GM12878 (cell line): ENCODE measurements around the gene ATP4B. TPM values are rescaled to one million over a fixed set of nuclear protein-coding genes. Genes with fewer than 3 reads are reported as not detected.

Experiments
- ATAC-seq: fragments of 200-7000 bp; cut with Tn5 transposase; 3 replicates; pipeline ENCODE4 v1.9.1; 2020; ENCODE audit warnings: mild to moderate bottlenecking, moderate library complexity
- BruUV-seq: library from RNA; stranded (reverse); fragments of 400-500 nt; replicated peaks from 2 replicates; lab custom pipeline; 2021; lab: Mats Ljungman, UMichigan
- CTCF ChIA-PET: fragments of 300-600 bp; sonication (Branson Sonifier 250); formaldehyde crosslinking; extraction: SDS; loops from one replicate; lab custom pipeline; 2021; ENCODE audit warnings: inconsistent platforms; lab: Yijun Ruan, JAX
- POLR2A ChIA-PET: fragments of 350-600 bp; formaldehyde crosslinking; extraction: SDS; loops from one replicate; lab custom pipeline; 2021; ENCODE audit warnings: inconsistent platforms; lab: Charles Lee
- RAD21 ChIA-PET: fragments of 300-600 bp; sonication (Branson Sonifier 250); formaldehyde crosslinking; loops from one replicate; lab custom pipeline; 2023; ENCODE audit warnings: antibody characterized with exemption; ENCODE audit not compliant: unreplicated experiment; lab: Charles Lee
- SMC1A ChIA-PET: fragments of 300-600 bp; sonication (Branson Sonifier 250); formaldehyde crosslinking; loops from one replicate; lab custom pipeline; 2023; ENCODE audit not compliant: unreplicated experiment, uncharacterized antibody; lab: Charles Lee
- DNase-seq: peaks from one replicate; pipeline ENCODE4 v3.0.0-alpha.2; 2011; ENCODE audit warnings: low read depth, low spot score
- FAIRE-seq: peaks from 3 replicates; lab custom pipeline; 2011; peaks lifted over from hg19 to GRCh38; lab: Jason Lieb, UNC
- H2AFZ ChIP-seq: 2 replicates; pipeline ENCODE4 v1.6.0; 2011; ENCODE audit warnings: low read depth, low read length, control low read depth; ENCODE audit not compliant: control insufficient read depth
- H3K27ac ChIP-seq: 2 replicates; pipeline ENCODE4 v1.5.1; 2011; ENCODE audit warnings: control low read depth; ENCODE audit not compliant: control insufficient read depth, insufficient read depth
- H3K27me3 ChIP-seq, 2 experiments: replicated peaks in 1 of 2; 2 replicates each; pipeline versions ENCODE4 v1.6.0 to v1.6.1; 2011; ENCODE audit warnings: low read length in 1 of 2; ENCODE audit not compliant: control insufficient read depth in 2 of 2, insufficient read depth in 2 of 2
- H3K36me3 ChIP-seq, 2 experiments: 2 replicates each; pipeline ENCODE4 v1.5.1; 2011; ENCODE audit warnings: low read length in 1 of 2; ENCODE audit not compliant: control insufficient read depth in 2 of 2, insufficient read depth in 2 of 2
- H3K4me1 ChIP-seq: 2 replicates; pipeline ENCODE4 v1.6.1; 2011; ENCODE audit warnings: mild to moderate bottlenecking, low read length, moderate library complexity, mixed read lengths; ENCODE audit not compliant: control insufficient read depth, insufficient read depth
- H3K4me2 ChIP-seq: 2 replicates; pipeline ENCODE4 v1.6.0; 2011; ENCODE audit warnings: control low read depth; ENCODE audit not compliant: control insufficient read depth, insufficient read depth
- H3K4me3 ChIP-seq: fragments of 200-600 bp; sonication (generic); 2 replicates; pipeline ENCODE4 v1.5.1; 2016
- H3K79me2 ChIP-seq: 2 replicates; pipeline ENCODE4 v1.6.0; 2011; ENCODE audit warnings: low read length; ENCODE audit not compliant: control insufficient read depth, insufficient read depth
- H3K9ac ChIP-seq: 2 replicates; pipeline ENCODE4 v1.8.0; 2011; ENCODE audit warnings: low read length, control low read depth, mixed read lengths; ENCODE audit not compliant: control insufficient read depth, insufficient read depth
- H3K9me3 ChIP-seq: replicated peaks from 3 replicates; pipeline ENCODE4 v1.5.1; 2011; ENCODE audit warnings: mild to moderate bottlenecking, low read length; ENCODE audit not compliant: control insufficient read depth, insufficient read depth
- H4K20me1 ChIP-seq: 2 replicates; pipeline ENCODE4 v1.6.0; 2011; ENCODE audit not compliant: control insufficient read depth, insufficient read depth
- BACH1 ChIP-seq: fragments of 450-650 bp; IDR thresholded peaks from 2 replicates; pipeline ENCODE4 v1.6.1; 2017; ENCODE audit warnings: mild to moderate bottlenecking, borderline replicate concordance
- JUND ChIP-seq: IDR thresholded peaks from 2 replicates; pipeline ENCODE4 v1.6.1; 2012; ENCODE audit warnings: low read depth, mild to moderate bottlenecking, low read length, improper control_type of control experiment, moderate library complexity
- NFXL1 ChIP-seq: fragments of 450-650 bp; IDR thresholded peaks from 2 replicates; pipeline ENCODE4 v1.6.1; 2017; ENCODE audit warnings: antibody characterized with exemption, mild to moderate bottlenecking, borderline replicate concordance
- PML ChIP-seq: IDR thresholded peaks from 2 replicates; pipeline ENCODE4 v1.6.1; 2012; ENCODE audit warnings: low read length, inconsistent platforms
- PRDM15 ChIP-seq: fragments of 450-650 bp; formaldehyde crosslinking; IDR thresholded peaks from 2 replicates; pipeline ENCODE4 v1.4.0; 2020; ENCODE audit warnings: mild to moderate bottlenecking, moderate library complexity
- SMARCA5 ChIP-seq: fragments of 450-650 bp; IDR thresholded peaks from 2 replicates; pipeline ENCODE4 v1.6.1; 2017; ENCODE audit warnings: mild to moderate bottlenecking
- TBL1XR1 ChIP-seq: IDR thresholded peaks from 2 replicates; pipeline ENCODE4 v1.6.1; 2012; ENCODE audit warnings: low read depth, low read length, improper control_type of control experiment
- USF2 ChIP-seq: IDR thresholded peaks from 2 replicates; pipeline ENCODE4 v1.6.1; 2011; ENCODE audit warnings: low read depth, low read length, improper control_type of control experiment, borderline replicate concordance
- YY1 ChIP-seq: IDR thresholded peaks from 2 replicates; pipeline ENCODE4 v1.6.1; 2011; ENCODE audit warnings: low read depth, mild to moderate bottlenecking, low read length
- ZBTB11 ChIP-seq: fragments of 450-650 bp; formaldehyde crosslinking; IDR thresholded peaks from 2 replicates; pipeline ENCODE4 v1.5.0; 2022; ENCODE audit warnings: mild to moderate bottlenecking, missing genetic modification characterization
- WGBS: methylation state at CpG from one replicate; pipeline ENCODE4 v1.1.6; 2016; ENCODE audit warnings: low lambda C conversion rate; ENCODE audit not compliant: insufficient replicate concordance, insufficient coverage; ENCODE audit errors: missing lambda C conversion rate; 5-methylcytosine and 5-hydroxymethylcytosine counted together
- in situ Hi-C: fragments of 300-500 bp; cut with MboI; formaldehyde crosslinking; loops from 9 replicates; pipeline ENCODE4 v1.14.3; 2018; ENCODE audit warnings: mixed read lengths
- intact Hi-C: fragments of 100-400 bp; cut with micrococcal nuclease; formaldehyde crosslinking; loops from one replicate; pipeline ENCODE4 v1.14.2; 2022; ENCODE audit not compliant: unreplicated experiment
- polyA plus RNA-seq, 11 experiments: library from polyadenylated mRNA; depleted of rRNA in 4 of 11; unstranded in 6 of 11; stranded (reverse) in 5 of 11; fragments of >200 nt; fragmentation: Nextera tagmentation in 4 of 11; fragmentation: Illumina TruSeq in 1 of 11; extraction: Ambion mirVana in 4 of 11; extraction: Trizol in 1 of 11; gene quantifications; 1 replicate in 1 of 11; 2 replicates in 10 of 11; pipeline versions ENCODE4 v1.2.1 to v1.2.3, GENCODE V29; 2011 to 2016; ENCODE audit warnings: inconsistent platforms in 2 of 11, missing spikeins in 2 of 11, low read depth in 1 of 11
- total RNA-seq, 4 experiments: library from RNA; depleted of rRNA in 3 of 4; stranded (reverse); fragments of >200 nt in 3 of 4; fragmentation: Illumina TruSeq in 1 of 4; extraction: Trizol in 1 of 4; gene quantifications; 2 replicates each; pipeline versions ENCODE4 v1.2.1 to v1.2.3, GENCODE V29; 2013 to 2021

The ATP4B gene
- total and polyA plus RNA-seq, 10 of the 15 experiments (the other 5 are each of a cell fraction or from before 2014, with no cell fraction given): 0.05 to 0.33 (median 0.20) TPM; not detected in 4

- TF ChIP-seq PRDM15 (CRISPR knock-in tag) (no peak), TBL1XR1 (no peak), NFXL1 (no peak), BACH1 (no peak), USF2 (no peak)
Observed at GRCh38 chr13:113663934-113664333, 5.9 kb upstream of the ATP4B start (continued).

GRCh38 chr13:113661509-113661908 is 3.5 kb upstream of the ATP4B start:
- Histone ChIP-seq H3K4me1 (no peaks in the 10 kb centered on the region), H3K79me2 (no peaks in the 10 kb centered on the region), H3K9ac (no peak overlapping the region), H3K27me3 (no peaks in the 10 kb centered on the region), H3K9me3 (no peaks in the 10 kb centered on the region; the same call in 2 of the 3 replicates), H2AFZ (no peak overlapping the region), H3K4me2 (no peak overlapping the region), H3K4me3 (no peak overlapping the region), H3K27ac (no peak overlapping the region), H3K36me3 (no peaks in the 10 kb centered on the region), H4K20me1 (no peaks in the 10 kb centered on the region)
- SMC1A ChIA-PET: no interaction called here
- ATAC-seq (no peak), DNase-seq (no peak), FAIRE-seq (no peak)
- BruUV-seq: no TSS peak
- in situ Hi-C loops (no loop called here), intact Hi-C loops (no loop called here)
- RAD21 ChIA-PET: no interaction called here
- WGBS: 73% methylated on average over 2 of the region's 2 CpGs
- CTCF ChIA-PET: interaction anchor here (1.3 kb wide), 1 partner anchor 63 kb away, joined by 3 read pairs; no protein-coding TSS in a partner anchor
- POLR2A ChIA-PET: no interaction called here
- TF ChIP-seq SMARCA5: no peak
- no peak for TF ChIP-seq YY1
- no peak for TF ChIP-seq PRDM15 (CRISPR knock-in tag)
- TF ChIP-seq ZBTB11 (CRISPR knock-in tag): no peak
- no peak for TF ChIP-seq JUND
- no peak for TF ChIP-seq PML
